Measurements from ENCODE around the gene GSDMA. TPM values are rescaled to one million over a fixed set of nuclear protein-coding genes. Genes with fewer than 3 reads are reported as not detected.

GSDMA gene
- total RNA-seq, 1 experiment from 2014 or later: not detected

GRCh38 chr17:40022961-40023541 lies 60.2 kb downstream of the GSDMA start:
- Histone ChIP-seq H3K23me2 (ENCODE audit: insufficient read length, low read depth, low read length, poor library complexity, severe bottlenecking) (no peaks in the 10 kb centered on the region), H2AFZ (ENCODE audit: low read length) (no peak overlapping the region), H3T11ph (ENCODE audit: low read length) (no peak overlapping the region), H2BK5ac (ENCODE audit: insufficient read length, low read length) (no peak overlapping the region), H4K20me1 (ENCODE audit: control insufficient read depth, insufficient read depth, insufficient read length) (no peaks in the 10 kb centered on the region), H4K5ac (ENCODE audit: insufficient read length, low read depth, low read length) (no peak overlapping the region), H3K14ac (ENCODE audit: insufficient read depth, low read length) (no peak overlapping the region), H3K9ac (ENCODE audit: extremely low read depth, insufficient read length, low read length) (no peak overlapping the region), H4K8ac (replicated peaks; ENCODE audit: insufficient read length, low read depth, low read length) (no peak overlapping the region), H2BK20ac (ENCODE audit: low read depth, low read length, poor library complexity, severe bottlenecking) (no peak overlapping the region), H2AK5ac (ENCODE audit: insufficient read length, low read length) (no peak overlapping the region), H2BK12ac (ENCODE audit: insufficient read length, low read depth, low read length) (no peak overlapping the region), H3K4me2 (ENCODE audit: insufficient read depth, insufficient read length, low read length) (no peak overlapping the region), H2BK120ac (ENCODE audit: low read depth, low read length, poor library complexity, severe bottlenecking) (no peak overlapping the region), H3K79me2 (ENCODE audit: insufficient read depth, low read length) (no peaks in the 10 kb centered on the region), H3K27me3 (ENCODE audit: insufficient read depth, low read length) (no peaks in the 10 kb centered on the region), H4K91ac (ENCODE audit: insufficient read length, low read depth, low read length) (no peak overlapping the region), H3K27ac (ENCODE audit: insufficient read length, low read depth, low read length) (no peak overlapping the region), H2BK15ac (ENCODE audit: low read depth, low read length) (no peak overlapping the region), H3K9me3 (ENCODE audit: control insufficient read depth, low read depth, low read length) (no peaks in the 10 kb centered on the region), H3K23ac (ENCODE audit: insufficient read length, low read depth, low read length) (no peak overlapping the region), H3K4ac (ENCODE audit: low read depth, low read length) (no peak overlapping the region), H3K18ac (ENCODE audit: insufficient read length, low read depth, low read length) (no peak overlapping the region), H3K56ac (ENCODE audit: insufficient read length, low read depth, low read length) (no peak overlapping the region), H3K4me1 (ENCODE audit: insufficient read depth, low read length) (peaks cover 1% of the 10 kb centered on the region; the same call in 1 of the 2 replicates), H3K79me1 (ENCODE audit: insufficient read depth, low read depth, low read length, poor library complexity, severe bottlenecking) (no peaks in the 10 kb centered on the region)
- no peak overlapping the region; a peak in 2 of 7 replicates for H3K27ac Mint-ChIP-seq
- DNase-seq: no peak
- no peak overlapping the region for H3K4me3 Mint-ChIP-seq
- no peaks in the 10 kb centered on the region; a peak in 1 of 5 replicates for H3K9me3 Mint-ChIP-seq
- WGBS (ENCODE audit: extremely low coverage, insufficient read length, low lambda C conversion rate): no CpG with 5 or more reads among the region's 19 CpGs
- H3K27me3 Mint-ChIP-seq (ENCODE audit: low read depth): no peaks in the 10 kb centered on the region
- TF ChIP-seq CTCF (conservative IDR thresholded peaks at IDR 0.05): no peak
- peaks cover 26 to 68% (median 62%) of the 10 kb centered on the region in 3 experiments; a peak in 6 of 7 replicates for H3K36me3 Mint-ChIP-seq (ENCODE audit: insufficient read depth in 1 of 3, low read depth in 3 of 3)
- H3K4me1 Mint-ChIP-seq: peaks cover 14 to 25% of the 10 kb centered on the region in 2 experiments

All from H9 (cell line).